Keratinocyte (primary cell): ENCODE measurements around the gene APCDD1L. TPM values are rescaled to one million over a fixed set of nuclear protein-coding genes. Genes with fewer than 3 reads are reported as not detected.
"Not testable (repeated sequence)": the region's sequence is repeated elsewhere in the genome, so short reads cannot be mapped to it uniquely, and the experiment has no call there.

Experiments
- DNase-seq: peaks from one replicate; pipeline ENCODE4 v3.0.0-alpha.2; 2011; ENCODE audit warnings: low read depth, missing footprints, low spot score
- FAIRE-seq: peaks from 2 replicates; lab custom pipeline; 2011; peaks lifted over from hg19 to GRCh38; lab: Jason Lieb, UNC
- H2AFZ ChIP-seq: 2 replicates; pipeline ENCODE4 v1.6.0; 2012; ENCODE audit warnings: low read length, control low read depth, inconsistent platforms; ENCODE audit not compliant: control insufficient read depth
- H3K27ac ChIP-seq: 2 replicates; pipeline ENCODE4 v1.5.1; 2011; ENCODE audit warnings: low read length; ENCODE audit not compliant: control insufficient read depth, insufficient read depth
- H3K27me3 ChIP-seq: 3 replicates; pipeline ENCODE4 v1.6.0; 2011; ENCODE audit warnings: low read length; ENCODE audit not compliant: control insufficient read depth, insufficient read depth; ENCODE audit errors: extremely low read depth
- H3K36me3 ChIP-seq, 2 experiments: 2 replicates in 1 of 2; 3 replicates in 1 of 2; pipeline ENCODE4 v1.5.1; 2011; ENCODE audit warnings: low read length in 2 of 2, mild to moderate bottlenecking in 1 of 2; ENCODE audit not compliant: control insufficient read depth in 2 of 2, insufficient read depth in 2 of 2; ENCODE audit errors: extremely low read depth in 1 of 2
- H3K4me1 ChIP-seq: 3 replicates; pipeline ENCODE4 v1.5.1; 2011; ENCODE audit warnings: low read length; ENCODE audit not compliant: control insufficient read depth, insufficient read depth; ENCODE audit errors: extremely low read depth
- H3K4me2 ChIP-seq: 3 replicates; pipeline ENCODE4 v1.6.0; 2011; ENCODE audit warnings: low read depth, low read length; ENCODE audit not compliant: control insufficient read depth, insufficient read depth; ENCODE audit errors: extremely low read depth
- H3K4me3 ChIP-seq, 3 experiments: fragments of 200-600 bp in 1 of 3; sonication (generic) in 1 of 3; 2 replicates in 2 of 3; 3 replicates in 1 of 3; pipeline ENCODE4 v1.5.1; 2011 to 2016; ENCODE audit warnings: low read length in 3 of 3, mild to moderate bottlenecking in 3 of 3, control low read depth in 2 of 3, inconsistent platforms in 1 of 3, low read depth in 1 of 3, mixed read lengths in 1 of 3, mixed run types in 1 of 3, moderate library complexity in 1 of 3; ENCODE audit not compliant: control insufficient read depth in 2 of 3, insufficient read depth in 2 of 3; ENCODE audit errors: extremely low read depth in 1 of 3
- H3K79me2 ChIP-seq: 2 replicates; pipeline ENCODE4 v1.6.0; 2012; ENCODE audit warnings: low read length; ENCODE audit not compliant: control insufficient read depth, insufficient read depth
- H3K9ac ChIP-seq: 3 replicates; pipeline ENCODE4 v1.6.0; 2011; ENCODE audit warnings: low read length; ENCODE audit not compliant: control insufficient read depth, insufficient read depth; ENCODE audit errors: extremely low read depth
- H3K9me1 ChIP-seq: 3 replicates; pipeline ENCODE4 v1.6.0; 2011; ENCODE audit warnings: low read length; ENCODE audit not compliant: control insufficient read depth, insufficient read depth; ENCODE audit errors: extremely low read depth
- H3K9me3 ChIP-seq: 2 replicates; pipeline ENCODE4 v1.5.1; 2012; ENCODE audit warnings: low read depth, low read length; ENCODE audit not compliant: control insufficient read depth
- H4K20me1 ChIP-seq: 3 replicates; pipeline ENCODE4 v1.6.0; 2011; ENCODE audit warnings: low read length; ENCODE audit not compliant: control insufficient read depth, insufficient read depth; ENCODE audit errors: extremely low read depth
- EZH2 ChIP-seq: IDR thresholded peaks from one replicate; pipeline ENCODE4 v1.6.1; 2012; ENCODE audit warnings: inconsistent platforms, mild to moderate bottlenecking, low read length, moderate library complexity
- dilution Hi-C: fragments of 300-500 bp; cut with MboI; formaldehyde crosslinking; loops from one replicate; pipeline ENCODE4 v1.7.0; 2020; ENCODE audit warnings: low sequenced_read_pairs; ENCODE audit not compliant: extremely low pct_ligation_motif_present
- polyA plus RNA-seq, 5 experiments: library from polyadenylated mRNA; depleted of rRNA in 3 of 5; stranded (reverse) in 3 of 5; stranded (forward) in 1 of 5; unstranded in 1 of 5; fragments of >200 nt; gene quantifications; 1 replicate in 1 of 5; 2 replicates in 3 of 5; 3 replicates in 1 of 5; pipeline versions ENCODE4 v1.2.1 to v1.2.3, GENCODE V29; 2011 to 2012; ENCODE audit warnings: missing spikeins in 2 of 5, low read depth in 1 of 5, low replicate concordance in 1 of 5
- TF ChIP-seq, protein P1 (sequence below), 3 experiments: IDR thresholded peaks in 1 of 3; conservative IDR thresholded peaks in 1 of 3; optimal IDR thresholded peaks in 1 of 3; 2 replicates in 2 of 3; 3 replicates in 1 of 3; pipeline versions ENCODE3 to v1.5.1; 2011; ENCODE audit warnings: low read length in 3 of 3, mild to moderate bottlenecking in 3 of 3, moderate library complexity in 2 of 3, control low read depth in 1 of 3, inconsistent platforms in 1 of 3; ENCODE audit not compliant: insufficient read depth in 2 of 3; ENCODE audit errors: extremely low read depth in 1 of 3

Gene APCDD1L
- polyA plus RNA-seq, 1 donor (not counting 4 experiments of a cell fraction or from before 2014, with no cell fraction given): 0.67 TPM

DNA sequence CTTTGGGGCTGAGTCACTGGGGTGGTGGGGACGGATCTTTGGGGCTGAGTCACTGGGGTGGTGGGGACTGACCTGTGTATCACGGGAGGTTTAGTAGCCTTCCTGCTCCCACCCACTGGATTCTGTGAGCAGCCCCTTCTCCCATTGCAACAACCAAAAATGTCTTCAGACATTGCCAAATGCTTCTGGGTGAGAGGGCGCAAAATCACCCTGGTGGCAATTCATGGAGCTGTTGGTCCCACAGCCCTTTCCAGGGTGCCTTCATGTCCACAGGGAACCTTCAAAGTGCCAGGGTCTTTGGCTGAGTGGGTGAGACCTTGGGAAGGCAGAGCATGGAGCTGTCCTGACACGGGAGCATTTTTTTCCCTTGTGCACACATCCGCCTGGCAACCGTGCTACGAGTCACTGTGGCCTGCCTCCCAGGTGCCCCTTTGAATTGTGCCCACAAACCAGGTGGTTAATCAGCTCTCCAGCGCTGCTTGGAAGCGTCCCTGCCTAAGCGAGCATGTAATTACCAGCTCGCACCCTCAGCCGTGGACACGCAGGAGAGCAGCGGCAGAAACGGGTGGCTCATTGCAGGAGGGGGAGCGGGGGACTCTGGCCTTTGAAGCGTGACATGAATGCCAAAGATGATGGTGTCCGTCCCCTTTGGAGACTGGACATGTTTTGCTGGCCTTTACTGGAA, 27.4 kb upstream of the APCDD1L start:
- Histone ChIP-seq H3K27ac (no peak overlapping the region), H3K9ac (no peak overlapping the region), H3K9me1 (no peaks in the 10 kb centered on the region), H3K9me3 (no peaks in the 10 kb centered on the region), H4K20me1 (no peaks in the 10 kb centered on the region), H3K36me3 (no peaks in the 10 kb centered on the region), H3K27me3 (peaks cover 2% of the 10 kb centered on the region), H3K79me2 (no peaks in the 10 kb centered on the region), H2AFZ (no peak overlapping the region), H3K4me3 (no peak overlapping the region), H3K4me2 (no peak overlapping the region), H3K4me1 (no peaks in the 10 kb centered on the region)
- dilution Hi-C loops: no loop called here
- TF ChIP-seq, protein P1, sequence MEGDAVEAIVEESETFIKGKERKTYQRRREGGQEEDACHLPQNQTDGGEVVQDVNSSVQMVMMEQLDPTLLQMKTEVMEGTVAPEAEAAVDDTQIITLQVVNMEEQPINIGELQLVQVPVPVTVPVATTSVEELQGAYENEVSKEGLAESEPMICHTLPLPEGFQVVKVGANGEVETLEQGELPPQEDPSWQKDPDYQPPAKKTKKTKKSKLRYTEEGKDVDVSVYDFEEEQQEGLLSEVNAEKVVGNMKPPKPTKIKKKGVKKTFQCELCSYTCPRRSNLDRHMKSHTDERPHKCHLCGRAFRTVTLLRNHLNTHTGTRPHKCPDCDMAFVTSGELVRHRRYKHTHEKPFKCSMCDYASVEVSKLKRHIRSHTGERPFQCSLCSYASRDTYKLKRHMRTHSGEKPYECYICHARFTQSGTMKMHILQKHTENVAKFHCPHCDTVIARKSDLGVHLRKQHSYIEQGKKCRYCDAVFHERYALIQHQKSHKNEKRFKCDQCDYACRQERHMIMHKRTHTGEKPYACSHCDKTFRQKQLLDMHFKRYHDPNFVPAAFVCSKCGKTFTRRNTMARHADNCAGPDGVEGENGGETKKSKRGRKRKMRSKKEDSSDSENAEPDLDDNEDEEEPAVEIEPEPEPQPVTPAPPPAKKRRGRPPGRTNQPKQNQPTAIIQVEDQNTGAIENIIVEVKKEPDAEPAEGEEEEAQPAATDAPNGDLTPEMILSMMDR (optimal IDR thresholded peaks at IDR 0.05 in 1 of 3, IDR thresholded peaks at IDR 0.05 in 1 of 3, conservative IDR thresholded peaks at IDR 0.05 in 1 of 3; ENCODE audit: extremely low read depth in 1 of 3, insufficient read depth in 2 of 3, low read length in 3 of 3): no peak
- no peak for TF ChIP-seq EZH2
- DNase-seq (no peak), FAIRE-seq (no peak)

- H2AFZ ChIP-seq, FAIRE-seq, H3K79me2 ChIP-seq, H3K4me2 ChIP-seq, H3K4me3 ChIP-seq, H4K20me1 ChIP-seq, H3K27ac ChIP-seq, DNase-seq, dilution Hi-C loops, H3K4me1 ChIP-seq, H3K9ac ChIP-seq, H3K36me3 ChIP-seq, H3K9me1 ChIP-seq, H3K9me3 ChIP-seq, H3K27me3 ChIP-seq: not testable (repeated sequence)
These were observed 26.8 kb upstream of the APCDD1L start for GRCh38 chr20:58542034-58542410.

GRCh38 chr20:58538752-58539151, 23.6 kb upstream of the APCDD1L start:
- no peak for FAIRE-seq
- H3K9ac ChIP-seq: no peak overlapping the region

More at GRCh38 chr20:58538752-58539151, 23.6 kb upstream of the APCDD1L start:
- no peak overlapping the region for H3K27ac ChIP-seq
- dilution Hi-C loops: no loop called here
- DNase-seq: no peak
- no peaks in the 10 kb centered on the region for H3K9me3 ChIP-seq
- H3K4me1 ChIP-seq: no peaks in the 10 kb centered on the region
- no peaks in the 10 kb centered on the region for H4K20me1 ChIP-seq
- H3K4me2 ChIP-seq: no peak overlapping the region
- no peaks in the 10 kb centered on the region for H3K9me1 ChIP-seq
- H2AFZ ChIP-seq: no peak overlapping the region
- H3K4me3 ChIP-seq: no peak overlapping the region
- H3K27me3 ChIP-seq: no peaks in the 10 kb centered on the region
- TF ChIP-seq, protein P1 (optimal IDR thresholded peaks at IDR 0.05 in 1 of 3, IDR thresholded peaks at IDR 0.05 in 1 of 3, conservative IDR thresholded peaks at IDR 0.05 in 1 of 3; ENCODE audit: extremely low read depth in 1 of 3, insufficient read depth in 2 of 3, low read length in 3 of 3): no peak
- no peak for TF ChIP-seq EZH2
- H3K79me2 ChIP-seq: no peaks in the 10 kb centered on the region
- no peaks in the 10 kb centered on the region for H3K36me3 ChIP-seq
